Stimulated activated CD8-positive, alpha-beta memory T cell treated with anti-CD3 and anti-CD28 coated beads, Interleukin-12 subunit alpha, Interleukin-12 subunit beta, amount 100 ng/mL, for 1 hour (primary cell): Measurements from ENCODE around the gene PPP3CA.

ENCODE experiments used
- DNase-seq: peaks from one replicate; pipeline ENCODE4 v3.0.0-alpha.2; 2020; ENCODE audit warnings: low read depth

PPP3CA gene

DNA sequence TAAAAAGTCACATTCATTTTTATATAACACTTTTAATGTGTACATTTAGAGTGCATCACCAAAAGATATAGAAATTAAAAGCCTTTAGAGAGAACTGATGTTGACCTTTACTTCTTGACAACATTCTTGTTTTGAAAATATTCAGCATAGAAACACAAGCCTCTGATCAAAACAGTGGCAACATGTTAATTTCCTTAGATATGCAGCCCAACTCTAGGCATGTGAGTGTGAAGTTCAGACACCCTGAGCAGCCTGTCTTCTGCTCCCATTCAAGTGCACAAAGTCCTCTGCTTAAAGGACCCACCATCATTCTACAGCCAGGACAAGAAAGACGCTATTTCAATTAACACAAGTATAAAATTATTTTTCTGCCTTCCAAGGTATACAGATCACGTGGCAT is 60.0 kb downstream of the PPP3CA start:
- no peak for DNase-seq

DNA sequence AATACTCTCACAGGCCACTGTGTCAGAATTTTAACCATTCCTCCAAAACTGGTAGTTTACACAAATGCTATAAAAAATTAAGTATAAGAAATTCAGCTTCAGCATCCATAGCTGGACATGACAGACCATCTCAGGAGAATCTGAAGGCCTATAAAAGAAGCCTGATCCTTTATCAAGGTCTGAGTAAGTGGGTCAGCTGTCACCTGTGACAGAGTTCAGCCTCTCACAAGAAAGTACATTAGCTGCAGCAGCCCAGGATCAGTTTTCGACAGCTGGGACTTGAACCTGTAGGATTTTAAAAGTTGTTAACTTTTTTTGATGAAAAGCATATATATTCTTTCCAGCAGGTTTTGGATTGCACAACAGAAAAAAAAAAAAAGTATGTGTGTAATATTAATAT is 60.7 kb downstream of the PPP3CA start:
- DNase-seq: no peak

DNA sequence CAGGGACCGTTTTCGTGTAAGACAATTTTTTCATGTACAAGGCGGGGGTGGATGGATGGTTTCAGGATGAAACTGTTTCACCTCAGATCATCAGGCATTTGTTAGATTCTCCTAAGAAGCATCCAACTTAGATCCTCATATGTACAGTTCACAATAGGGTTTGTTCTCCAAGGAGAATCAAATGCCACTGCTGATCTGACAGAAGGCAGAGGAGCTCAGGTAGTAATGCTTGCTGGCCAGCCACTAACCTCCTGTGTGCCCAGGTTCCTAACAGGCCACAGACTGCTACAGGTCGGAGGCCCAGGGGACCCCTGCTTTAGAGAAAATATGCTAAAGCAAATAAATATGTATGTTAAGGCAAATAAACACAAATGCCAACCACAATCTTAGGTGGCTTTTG is 61.3 kb downstream of the PPP3CA start:
- no peak for DNase-seq

DNA sequence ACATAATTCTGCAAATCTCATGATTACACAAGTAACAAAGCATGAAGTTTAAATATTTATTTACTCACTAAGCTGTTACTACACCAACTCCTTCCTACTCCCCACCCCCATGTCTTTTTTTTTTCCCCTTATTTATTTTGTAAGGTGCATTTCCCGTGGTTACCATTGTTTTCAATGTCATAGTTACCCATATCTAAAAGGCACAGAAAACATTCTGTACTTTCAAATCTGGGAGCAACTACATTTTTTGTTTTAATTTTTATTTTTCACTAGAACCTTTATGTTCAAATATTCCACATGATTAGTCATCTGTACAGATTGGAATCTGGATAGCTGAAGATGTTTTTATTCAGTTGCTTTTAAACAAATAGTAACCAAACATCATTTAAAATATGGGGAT is 62.8 kb downstream of the PPP3CA start:
- no peak for DNase-seq

DNA sequence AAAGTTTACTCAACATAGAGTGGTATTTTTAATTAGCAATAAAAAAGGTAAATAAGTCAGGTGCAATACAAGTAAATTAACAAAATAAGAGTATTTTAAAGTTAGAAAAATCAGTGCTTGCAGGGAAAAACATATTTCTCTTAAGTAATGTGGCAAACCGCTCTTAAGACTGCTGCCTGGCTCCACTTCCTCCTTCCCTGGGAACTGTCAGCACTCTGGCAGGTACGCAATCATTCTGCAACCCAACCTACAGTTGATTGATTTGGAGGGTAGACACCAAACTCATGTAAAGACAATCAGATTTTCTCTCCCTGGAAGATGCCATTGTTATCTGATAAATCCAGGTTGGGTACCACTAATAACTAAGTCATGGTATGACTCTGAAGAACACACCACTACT is 63.9 kb downstream of the PPP3CA start:
- no peak for DNase-seq

DNA sequence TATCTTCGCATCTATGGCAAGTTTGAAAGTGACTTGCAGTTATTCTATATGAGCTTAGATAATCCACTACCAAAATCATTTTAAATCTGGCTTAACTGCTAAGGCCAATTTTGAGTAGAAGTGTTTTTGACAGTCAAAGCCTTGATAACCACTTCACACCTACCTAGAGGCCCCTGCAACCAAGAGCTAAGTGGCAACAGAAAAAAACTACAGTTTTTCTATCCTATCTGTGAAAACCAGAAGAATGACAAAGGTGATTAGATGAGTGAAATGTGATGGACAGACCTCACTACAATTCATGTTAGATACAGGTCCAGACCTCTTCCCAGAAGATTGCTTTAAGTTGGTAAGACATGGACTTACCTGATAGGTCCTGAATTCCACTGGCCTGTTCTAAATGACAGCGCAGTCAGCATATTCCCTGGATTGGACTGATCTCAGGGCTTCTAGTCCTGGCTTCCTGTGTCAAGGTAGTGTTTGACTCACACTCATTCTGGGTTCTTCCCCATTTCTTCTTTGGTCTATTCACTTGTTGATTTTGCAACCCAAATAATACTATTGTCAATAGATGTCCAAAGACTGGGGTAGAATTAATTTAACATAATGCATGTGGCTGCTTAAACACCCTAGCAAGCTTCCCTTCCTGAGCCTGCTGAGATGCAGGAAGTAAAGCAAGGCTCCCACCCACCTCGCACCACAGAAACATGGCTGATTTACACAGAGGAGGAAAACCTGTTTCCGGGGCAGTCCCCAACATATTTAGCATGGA is 65.1 kb downstream of the PPP3CA start:
- no peak for DNase-seq

DNA sequence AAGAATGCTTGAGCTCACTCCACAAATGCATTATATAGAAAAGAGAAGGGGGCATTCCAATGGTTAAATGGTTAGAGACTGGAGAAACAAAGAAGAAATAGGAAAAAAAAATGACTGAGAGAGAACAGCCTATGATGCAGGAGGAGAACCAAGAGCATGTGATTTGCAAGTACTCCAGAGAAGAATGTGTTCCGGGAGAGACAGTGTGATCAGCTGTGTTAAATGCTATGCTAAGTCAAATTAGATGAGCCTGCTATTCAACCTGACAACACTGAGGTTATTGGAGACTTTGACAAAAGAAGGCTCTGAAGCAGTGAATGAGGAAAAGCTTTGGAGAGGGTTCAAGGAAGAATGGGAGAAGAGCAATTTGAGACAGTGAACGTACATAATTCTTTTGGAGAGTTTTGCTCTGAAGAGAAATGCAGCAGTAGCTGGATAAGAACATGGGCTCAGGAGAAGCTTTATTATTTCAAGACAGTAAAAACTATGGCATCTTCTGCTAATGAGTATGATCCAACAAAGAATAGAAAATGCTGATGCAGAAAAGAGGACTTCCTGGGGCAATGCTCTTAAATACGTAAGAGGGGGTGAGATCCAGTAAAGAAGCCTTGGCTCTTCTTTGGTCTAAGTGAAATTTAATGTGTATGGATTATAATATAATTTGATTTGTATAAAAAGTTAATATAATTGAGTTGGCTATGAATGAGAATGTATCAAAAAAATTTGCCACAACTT is 66.3 kb downstream of the PPP3CA start:
- DNase-seq: no peak

DNA sequence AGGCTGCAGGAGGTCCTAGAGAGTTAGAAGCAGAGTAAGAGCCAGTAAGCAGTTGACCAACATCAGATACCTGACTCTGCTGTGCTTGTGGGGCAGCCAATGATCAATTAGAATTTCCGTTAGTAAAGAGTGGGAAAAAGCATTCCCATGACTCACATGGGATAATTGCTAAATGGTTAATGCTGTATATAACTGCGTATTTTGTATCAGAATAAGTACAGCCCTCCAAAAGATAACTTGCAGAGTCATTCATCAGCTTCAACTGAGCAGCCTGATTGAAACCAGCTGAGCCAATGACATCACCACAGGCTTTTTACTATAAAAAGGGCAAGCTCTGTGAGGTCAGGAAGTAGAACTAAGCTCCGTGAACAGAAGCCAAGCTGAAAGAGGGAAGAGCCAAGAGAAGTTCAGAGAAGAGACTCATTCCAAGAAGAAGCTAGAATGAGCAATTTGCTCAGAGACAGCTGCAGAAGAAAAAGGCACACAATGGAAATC is 67.9 kb downstream of the PPP3CA start:
- DNase-seq: no peak

DNA sequence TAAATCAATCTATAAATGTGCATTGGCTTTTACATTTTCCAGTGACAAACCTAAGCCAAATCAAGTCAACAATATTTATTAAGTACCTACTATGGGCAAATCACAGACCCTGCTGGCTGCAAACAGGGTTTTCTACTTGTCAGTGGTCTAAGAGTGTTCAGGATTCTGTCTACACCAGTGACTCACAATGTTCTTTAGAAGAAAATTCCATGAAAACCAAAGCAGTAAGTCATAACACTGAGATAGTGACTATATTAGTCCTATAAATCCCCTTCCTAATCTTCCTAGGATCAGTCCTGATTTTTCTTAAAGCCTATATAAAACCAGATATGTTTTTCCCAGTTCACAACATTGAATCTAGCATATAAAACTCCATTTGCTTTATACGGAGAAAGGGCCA is 69.7 kb downstream of the PPP3CA start:
- DNase-seq: no peak

DNA sequence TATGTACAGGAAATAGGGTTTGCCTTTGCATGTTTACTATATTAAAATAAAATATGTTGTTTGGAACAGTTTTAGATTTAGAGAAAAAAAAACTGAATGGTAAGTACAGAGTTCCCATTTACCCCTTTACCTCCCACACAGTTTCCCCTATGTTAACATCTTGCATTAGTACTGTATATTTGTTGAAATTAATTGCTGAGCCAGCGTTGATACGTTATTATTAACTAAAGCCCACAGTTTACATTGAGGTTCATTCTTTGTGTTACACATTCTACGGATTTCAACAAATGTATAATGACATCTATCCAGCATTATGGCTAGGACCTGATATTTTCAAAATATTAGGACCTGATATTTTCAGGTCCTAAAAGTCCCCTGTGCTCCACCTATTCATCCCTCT is 70.7 kb downstream of the PPP3CA start:
- DNase-seq: no peak

DNA sequence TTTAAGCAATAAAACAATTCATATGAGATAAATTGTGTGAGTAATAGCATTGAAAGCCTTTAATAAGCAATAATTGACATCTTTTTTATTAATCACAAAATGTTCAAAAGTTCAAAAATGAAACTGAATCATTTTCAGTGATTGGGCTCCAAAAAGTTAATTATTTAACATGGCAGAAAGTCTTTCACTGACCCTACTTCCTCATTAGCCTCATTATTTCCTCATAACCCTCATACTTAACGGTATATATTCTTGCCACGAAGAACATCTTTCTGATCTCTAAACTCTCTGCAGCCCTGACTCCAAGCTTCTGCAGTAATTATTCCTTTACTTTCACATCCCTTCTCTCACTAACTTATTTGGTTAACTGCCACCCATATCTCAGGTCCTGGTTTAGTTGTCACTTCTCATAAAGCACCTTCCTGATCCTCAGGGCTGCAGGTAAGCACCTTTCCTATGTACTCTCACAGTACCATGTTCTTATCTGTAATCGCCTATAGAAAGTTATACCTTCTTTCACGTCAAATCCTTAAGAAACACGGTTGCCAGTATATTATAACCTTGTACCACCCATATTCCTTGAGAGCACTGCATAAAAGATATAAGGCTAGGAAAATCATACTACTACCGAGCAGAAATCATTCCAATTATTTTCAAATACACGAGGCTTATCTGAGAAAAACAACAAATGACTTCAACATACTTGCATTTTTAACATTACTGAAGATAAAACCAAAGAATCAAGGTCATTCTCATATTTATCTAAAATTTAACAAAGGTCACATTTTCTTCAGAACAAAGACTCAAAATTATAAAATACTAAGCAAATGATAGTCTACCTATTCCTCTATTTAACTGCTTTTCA is 72.2 kb downstream of the PPP3CA start:
- DNase-seq: no peak

DNA sequence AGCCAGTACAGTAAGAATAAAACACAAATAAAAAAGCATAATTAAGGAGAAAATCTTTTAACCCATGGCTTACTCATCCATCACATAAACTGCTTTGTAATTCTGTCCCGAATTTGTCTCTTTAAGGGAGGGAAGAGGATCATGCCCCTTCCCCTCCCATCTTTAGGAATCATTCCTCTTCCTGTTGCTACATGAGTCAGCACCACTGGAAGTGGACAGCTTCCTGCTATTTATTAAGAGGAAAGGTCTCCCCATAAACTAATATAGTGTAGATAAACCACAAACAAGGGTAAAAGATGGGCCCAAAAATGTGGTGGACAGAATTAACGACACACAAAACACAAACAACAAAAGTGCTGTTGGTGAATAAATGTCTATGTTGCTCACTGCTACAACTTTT is 75.8 kb downstream of the PPP3CA start:
- DNase-seq: no peak

DNA sequence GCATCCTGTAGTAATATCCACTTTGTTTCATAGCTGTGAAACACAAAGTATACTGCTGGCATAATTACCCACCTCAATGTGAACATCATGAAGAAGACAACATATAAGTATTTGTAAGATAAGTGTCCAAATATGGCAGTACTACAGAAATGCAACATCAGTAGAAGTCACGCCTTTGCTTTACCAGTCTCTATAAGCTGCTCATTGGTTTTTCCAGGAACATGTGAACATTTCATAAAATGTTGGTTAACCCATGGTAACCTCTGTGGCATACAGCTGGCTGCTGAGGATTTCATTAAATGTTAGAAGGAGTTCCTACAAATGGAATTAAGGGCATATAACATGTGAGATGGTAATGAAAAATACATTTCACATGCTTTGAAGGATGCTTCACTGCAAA is 77.6 kb downstream of the PPP3CA start:
- no peak for DNase-seq

DNA sequence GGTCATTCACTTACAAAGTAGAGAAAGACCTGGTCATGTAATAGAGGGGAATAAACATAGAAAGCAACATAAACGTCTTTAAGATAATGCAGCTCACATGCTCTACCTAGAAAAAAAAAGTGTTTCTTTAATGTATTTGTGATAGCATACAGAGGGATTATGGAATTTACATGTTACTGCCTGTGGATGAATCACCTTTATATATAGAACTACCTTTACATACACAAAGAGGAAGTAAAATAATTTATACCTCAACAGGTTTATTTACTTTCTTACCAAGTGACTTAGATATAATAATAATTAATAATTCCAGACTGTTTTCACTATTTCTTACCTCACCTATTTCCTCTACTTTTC is 81.5 kb downstream of the PPP3CA start:
- no peak for DNase-seq

DNA sequence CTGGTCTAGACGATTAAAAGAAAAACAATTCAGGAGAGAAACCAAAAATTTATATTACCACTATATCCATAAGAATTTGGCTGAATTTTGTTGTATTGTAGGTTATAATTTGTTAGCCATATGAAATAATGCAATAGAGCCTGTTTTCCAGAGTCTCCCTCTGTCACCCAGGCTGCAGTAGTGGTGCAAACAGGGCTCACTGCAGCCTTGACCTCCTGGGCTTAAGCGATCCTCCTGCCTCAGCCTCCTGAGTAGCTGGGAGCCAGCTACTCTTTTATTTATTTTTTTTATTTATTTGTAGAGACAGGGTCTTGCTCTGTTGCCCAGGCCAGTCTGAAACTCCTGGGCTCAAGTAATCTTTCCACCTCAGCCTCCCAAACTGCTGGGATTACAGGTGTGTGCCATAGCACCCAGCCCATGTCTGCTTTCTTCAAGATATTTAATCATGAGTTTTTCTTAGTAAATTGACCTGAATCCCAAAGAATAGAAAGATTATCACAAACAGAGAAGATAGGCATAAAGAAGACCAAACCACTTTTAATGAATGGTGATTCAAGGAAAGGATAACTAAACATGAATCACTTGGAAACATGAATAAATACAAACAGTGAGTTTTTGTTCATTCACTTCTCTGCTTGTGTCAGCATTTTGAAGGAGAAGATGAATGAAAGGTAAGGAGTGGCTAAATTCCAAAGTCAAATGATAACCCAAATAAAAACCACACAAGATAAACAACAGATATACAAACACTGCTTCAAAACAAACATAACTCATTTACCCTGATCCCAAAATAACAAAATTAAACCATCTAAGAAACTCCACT is 82.1 kb downstream of the PPP3CA start:
- no peak for DNase-seq

DNA sequence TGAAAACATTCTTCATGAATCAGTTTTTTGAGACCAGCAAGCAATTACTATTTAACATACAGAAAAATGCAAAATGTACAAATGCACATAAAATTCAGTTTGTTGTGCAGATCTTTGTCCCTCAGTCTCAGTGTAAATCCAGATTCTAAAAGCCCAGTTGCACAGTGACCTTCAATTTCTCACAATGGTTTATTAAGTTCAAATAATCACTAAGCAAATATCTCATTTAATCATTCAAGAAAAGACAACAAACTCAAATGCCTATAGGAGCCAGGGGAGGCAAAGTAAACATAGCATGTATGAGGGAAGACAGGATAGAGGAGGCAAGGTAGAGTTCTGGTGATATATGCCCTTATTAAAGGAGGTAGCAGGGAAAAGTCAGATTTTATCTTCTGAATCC is 82.8 kb downstream of the PPP3CA start:
- DNase-seq: no peak

DNA sequence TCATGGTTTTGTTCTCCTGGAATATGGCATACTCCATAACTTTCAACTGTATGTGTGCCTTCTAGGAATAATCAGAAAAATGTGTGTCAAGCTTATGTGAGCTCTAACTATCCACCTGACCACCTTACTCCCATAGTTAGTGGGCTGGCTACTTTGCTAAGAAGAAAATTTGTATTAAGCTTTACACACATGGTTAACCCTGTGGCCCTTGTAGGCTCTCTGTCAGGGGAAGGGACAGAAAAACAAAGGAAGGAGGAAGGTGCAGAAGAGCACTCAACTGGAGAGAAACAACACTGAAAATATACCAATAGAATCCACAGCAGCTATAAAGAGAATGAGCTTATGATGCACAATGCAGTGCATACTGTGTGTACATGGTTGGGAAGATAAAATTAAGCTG is 84.6 kb downstream of the PPP3CA start:
- DNase-seq: no peak

DNA sequence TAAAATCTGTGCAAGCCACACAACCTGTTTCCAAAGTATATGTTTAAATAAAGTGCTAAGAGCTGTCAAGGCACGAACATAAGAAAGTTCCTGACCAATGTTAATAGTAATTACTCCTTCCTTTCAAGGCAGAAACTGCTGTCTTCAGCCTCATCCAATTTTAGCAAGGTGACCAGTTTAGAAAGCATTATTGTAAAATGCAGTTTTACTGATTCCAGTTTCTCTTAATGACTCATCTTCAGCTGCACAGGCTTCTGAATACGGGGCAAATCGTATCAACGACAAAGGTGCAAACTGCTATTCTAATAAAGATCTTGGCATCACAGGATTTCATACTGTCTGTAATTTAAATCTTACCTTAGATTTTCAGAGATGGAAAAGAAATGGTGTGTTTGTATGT is 87.5 kb downstream of the PPP3CA start:
- DNase-seq: no peak

DNA sequence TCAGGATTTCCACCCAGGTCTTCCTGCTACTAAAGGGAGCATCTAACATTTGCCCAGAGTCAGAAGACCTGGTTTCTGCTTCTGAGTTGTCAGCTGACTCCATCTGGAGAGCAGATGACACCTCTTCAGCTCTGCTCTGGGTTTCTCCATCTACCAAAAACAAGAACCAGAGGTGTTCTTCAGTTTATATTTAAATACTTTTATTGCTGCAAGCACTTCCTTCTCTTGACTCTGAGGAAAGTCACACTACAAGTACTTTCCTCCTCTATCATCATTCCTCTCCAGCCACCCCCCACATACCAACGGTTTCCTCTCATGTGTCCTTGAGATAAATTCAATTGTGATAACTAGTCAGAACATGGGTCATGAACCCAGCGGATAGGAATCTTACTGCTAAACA is 88.4 kb downstream of the PPP3CA start:
- DNase-seq: no peak

DNA sequence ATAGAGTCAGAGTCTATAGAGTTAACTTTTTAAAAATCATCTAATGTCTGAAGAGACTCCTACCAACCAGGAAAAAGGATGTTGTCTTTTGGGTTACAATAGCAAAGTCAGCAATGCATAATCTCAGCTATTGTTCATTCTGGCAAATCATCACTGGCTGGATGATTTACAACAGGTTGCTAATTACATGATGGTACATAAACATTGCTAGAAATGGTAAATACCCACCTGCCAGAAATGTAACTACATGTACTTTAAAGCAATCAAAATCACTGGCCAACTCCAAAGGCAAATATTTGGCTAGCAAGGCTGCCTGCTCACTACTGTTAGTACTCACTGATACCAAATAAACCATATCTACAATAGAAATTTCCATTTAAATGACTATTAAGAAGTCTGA is 91.1 kb downstream of the PPP3CA start:
- DNase-seq: no peak

DNA sequence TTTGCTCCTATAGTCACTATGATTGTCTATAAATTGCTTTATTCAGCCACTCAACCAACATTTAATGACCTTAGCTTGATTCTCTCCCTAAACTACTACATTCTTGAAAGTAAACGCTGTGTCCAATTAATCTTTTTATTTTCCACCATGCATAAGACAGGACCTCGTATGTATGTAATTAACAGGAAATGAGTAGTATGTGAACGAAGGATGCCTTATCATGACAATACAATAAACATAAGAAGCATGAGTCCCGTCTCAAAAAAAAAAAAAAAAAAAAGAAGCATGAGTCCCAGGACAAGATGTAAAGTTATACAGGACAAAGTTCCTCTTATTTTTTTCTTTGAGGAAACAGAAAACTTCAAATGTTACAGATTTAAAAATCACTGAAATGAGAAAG is 92.5 kb downstream of the PPP3CA start:
- no peak for DNase-seq

DNA sequence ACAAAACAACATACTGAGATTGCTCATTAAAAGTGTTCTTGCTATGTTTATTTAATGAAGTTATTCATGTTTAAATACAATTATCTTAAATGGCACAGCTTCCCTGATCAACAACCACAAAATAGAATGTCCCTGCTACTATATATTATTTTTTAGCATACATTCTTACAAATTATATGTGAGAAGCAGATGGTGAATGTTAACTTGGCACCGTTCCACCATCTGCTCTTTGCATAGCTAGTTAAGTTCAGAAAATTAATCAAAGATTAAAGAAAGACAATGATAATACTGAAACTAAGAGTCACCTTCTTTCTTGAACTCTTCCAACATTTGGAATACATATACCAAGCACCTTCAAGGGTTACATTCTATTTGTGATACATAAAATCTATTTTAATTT is 94.2 kb downstream of the PPP3CA start:
- no peak for DNase-seq
